LNCAP (cell line): ENCODE measurements around the gene RNASEH2B.

Experiments used
- CTCF ChIP-seq: fragments of 450-650 bp; IDR thresholded peaks from 2 replicates; pipeline ENCODE4 v1.5.1; 2017; ENCODE audit warnings: mild to moderate bottlenecking

Gene RNASEH2B

GRCh38 chr13:50998326-50998725 is 88.7 kb downstream of the RNASEH2B start:
- TF ChIP-seq CTCF, result no peak

- no peak for TF ChIP-seq CTCF
Observed at GRCh38 chr13:50999641-51000040, 90.0 kb downstream of the RNASEH2B start.

- no peak for TF ChIP-seq CTCF
Observed at GRCh38 chr13:51000061-51000460, 90.5 kb downstream of the RNASEH2B start.

GRCh38 chr13:51000571-51001260 is 91.1 kb downstream of the RNASEH2B start:
- TF ChIP-seq CTCF, result no peak

- TF ChIP-seq CTCF, result no peak
Observed at GRCh38 chr13:51001335-51001734, 91.7 kb downstream of the RNASEH2B start.

GRCh38 chr13:51002736-51003135 is 93.1 kb downstream of the RNASEH2B start:
- no peak for TF ChIP-seq CTCF

- TF ChIP-seq CTCF, result no peak
Observed at GRCh38 chr13:51003642-51004041, 94.1 kb downstream of the RNASEH2B start.
